Bronchial epithelial cell (primary cell): ENCODE results near the gene CDK14. TPM values are rescaled to one million over a fixed set of nuclear protein-coding genes. Genes with fewer than 3 reads are reported as not detected.
A peak's percentile ranks its signal among the peaks of the same experiment; 100 is the strongest.

Experiments used
- DNase-seq: peaks from one replicate; pipeline ENCODE4 v3.0.0-alpha.2; 2010; ENCODE audit warnings: low read depth
- FAIRE-seq: peaks from 2 replicates; lab custom pipeline; 2011; peaks lifted over from hg19 to GRCh38; lab: Jason Lieb, UNC
- H3K27me3 ChIP-seq: 2 replicates; pipeline ENCODE4 v1.5.1; 2011; ENCODE audit warnings: low read length; ENCODE audit not compliant: control insufficient read depth, insufficient read depth
- H3K36me3 ChIP-seq: 2 replicates; pipeline ENCODE4 v1.5.1; 2011; ENCODE audit warnings: low read length; ENCODE audit not compliant: control insufficient read depth, insufficient read depth
- H3K4me3 ChIP-seq: 2 replicates; pipeline ENCODE4 v1.5.1; 2011; ENCODE audit warnings: mild to moderate bottlenecking, low read depth, low read length, control low read depth
- total RNA-seq: library from RNA; depleted of rRNA; stranded (reverse); fragments of >200 nt; gene quantifications from 2 replicates; pipeline ENCODE4 v1.2.1, GENCODE V29; 2014
- TF ChIP-seq, protein P1 (sequence below): IDR thresholded peaks from 2 replicates; pipeline ENCODE4 v1.5.1; 2011; ENCODE audit warnings: mild to moderate bottlenecking, moderate library complexity, low read length, control low read depth, inconsistent platforms; ENCODE audit not compliant: insufficient read depth, severe bottlenecking

CDK14 gene
- total RNA-seq, 1 donor from 2014 or later, result 8.7 TPM

DNA sequence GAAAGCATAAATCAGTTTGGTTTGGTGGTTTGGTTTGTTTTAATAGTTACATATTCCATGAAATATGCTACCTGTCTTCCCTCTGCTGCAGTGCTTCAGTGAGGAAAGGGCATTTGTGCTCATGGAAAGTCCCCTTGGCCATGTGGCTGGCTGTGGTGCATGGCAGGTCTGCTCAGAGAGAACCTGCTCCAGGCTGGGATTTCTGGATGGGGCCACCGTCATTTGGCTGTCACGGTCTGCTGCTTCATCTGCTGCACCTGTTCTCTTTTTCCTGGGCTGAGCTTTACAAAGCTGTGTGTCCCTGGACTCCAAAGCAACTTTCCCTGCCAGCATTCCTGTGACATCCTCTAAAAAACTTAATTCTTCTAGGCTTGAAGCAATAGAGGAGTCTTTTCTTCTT lies 8.9 kb downstream of the CDK14 start:
- DNase-seq (no peak), FAIRE-seq (no peak)
- TF ChIP-seq, protein P1, sequence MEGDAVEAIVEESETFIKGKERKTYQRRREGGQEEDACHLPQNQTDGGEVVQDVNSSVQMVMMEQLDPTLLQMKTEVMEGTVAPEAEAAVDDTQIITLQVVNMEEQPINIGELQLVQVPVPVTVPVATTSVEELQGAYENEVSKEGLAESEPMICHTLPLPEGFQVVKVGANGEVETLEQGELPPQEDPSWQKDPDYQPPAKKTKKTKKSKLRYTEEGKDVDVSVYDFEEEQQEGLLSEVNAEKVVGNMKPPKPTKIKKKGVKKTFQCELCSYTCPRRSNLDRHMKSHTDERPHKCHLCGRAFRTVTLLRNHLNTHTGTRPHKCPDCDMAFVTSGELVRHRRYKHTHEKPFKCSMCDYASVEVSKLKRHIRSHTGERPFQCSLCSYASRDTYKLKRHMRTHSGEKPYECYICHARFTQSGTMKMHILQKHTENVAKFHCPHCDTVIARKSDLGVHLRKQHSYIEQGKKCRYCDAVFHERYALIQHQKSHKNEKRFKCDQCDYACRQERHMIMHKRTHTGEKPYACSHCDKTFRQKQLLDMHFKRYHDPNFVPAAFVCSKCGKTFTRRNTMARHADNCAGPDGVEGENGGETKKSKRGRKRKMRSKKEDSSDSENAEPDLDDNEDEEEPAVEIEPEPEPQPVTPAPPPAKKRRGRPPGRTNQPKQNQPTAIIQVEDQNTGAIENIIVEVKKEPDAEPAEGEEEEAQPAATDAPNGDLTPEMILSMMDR, result no peak
- Histone ChIP-seq H3K27me3 (no peaks in the 10 kb centered on the region), H3K36me3 (no peaks in the 10 kb centered on the region), H3K4me3 (no peak overlapping the region)

DNA sequence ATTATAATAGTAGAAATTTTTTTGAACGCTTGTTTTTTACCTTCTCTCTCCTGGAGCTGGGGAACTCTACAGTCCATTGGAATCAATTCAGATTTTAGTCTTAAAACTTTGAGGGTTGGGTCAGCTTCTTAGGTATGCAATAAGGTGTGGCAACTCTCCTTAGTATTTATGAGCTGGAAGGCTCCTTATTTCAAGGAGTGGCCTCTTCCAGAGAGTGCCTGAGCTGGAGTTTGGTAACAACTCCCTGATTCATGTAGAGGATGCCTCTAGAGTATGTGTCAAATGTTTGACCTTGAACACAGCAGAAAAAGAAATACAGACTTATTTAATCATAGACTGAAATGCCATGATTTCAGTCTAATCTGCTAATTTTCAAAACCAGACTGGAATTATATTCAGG lies 11.1 kb downstream of the CDK14 start:
- H3K27me3 ChIP-seq, result no peaks in the 10 kb centered on the region
- H3K4me3 ChIP-seq, result no peak overlapping the region
- FAIRE-seq (no peak), DNase-seq (peak; percentile 73)
- TF ChIP-seq, protein P1, result no peak
- H3K36me3 ChIP-seq, result no peaks in the 10 kb centered on the region

DNA sequence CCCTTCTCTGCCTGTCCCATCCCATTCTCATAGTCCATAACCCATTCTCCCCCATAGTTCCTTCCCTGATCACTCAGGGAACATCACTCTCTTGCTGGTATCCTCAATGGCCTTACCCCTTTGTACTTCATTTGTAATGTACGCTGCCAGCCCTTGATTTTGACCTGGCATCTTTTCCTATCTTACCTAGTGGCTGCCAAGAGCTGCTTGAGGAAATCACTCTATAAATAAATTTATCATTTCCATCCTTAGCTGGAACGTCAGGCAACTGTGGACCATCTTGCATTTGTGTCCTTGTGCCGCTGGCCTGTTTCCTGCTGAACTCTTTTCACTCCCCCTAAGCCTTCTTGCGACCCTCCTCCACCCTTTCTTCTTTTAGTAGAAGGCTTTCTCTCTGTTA lies 14.0 kb downstream of the CDK14 start:
- no peak overlapping the region for H3K4me3 ChIP-seq
- TF ChIP-seq, protein P1, result no peak
- no peak for DNase-seq
- no peaks in the 10 kb centered on the region for H3K27me3 ChIP-seq
- H3K36me3 ChIP-seq, result no peaks in the 10 kb centered on the region
- FAIRE-seq, result no peak

DNA sequence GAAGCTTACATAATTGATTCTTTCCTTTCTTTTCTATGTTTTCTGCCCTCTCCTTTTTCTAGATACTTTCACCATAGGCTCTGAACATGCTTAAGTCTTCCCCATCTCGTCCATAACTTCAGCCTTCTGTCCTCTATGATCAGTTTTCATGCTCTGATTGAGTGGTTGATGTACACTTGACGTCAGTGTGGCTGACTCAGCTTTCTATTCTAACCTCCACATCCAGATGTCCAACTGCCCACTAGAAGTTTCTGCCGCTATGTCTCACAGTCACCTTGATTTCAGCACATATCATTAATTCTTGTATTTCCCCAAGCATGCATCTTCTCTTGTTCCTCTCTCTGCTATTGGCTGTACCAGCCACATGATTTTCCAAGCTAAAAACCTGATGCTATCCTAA lies 15.0 kb downstream of the CDK14 start:
- TF ChIP-seq, protein P1, result no peak
- DNase-seq, result no peak
- Histone ChIP-seq H3K36me3 (no peaks in the 10 kb centered on the region), H3K27me3 (no peaks in the 10 kb centered on the region), H3K4me3 (no peak overlapping the region)
- no peak for FAIRE-seq

DNA sequence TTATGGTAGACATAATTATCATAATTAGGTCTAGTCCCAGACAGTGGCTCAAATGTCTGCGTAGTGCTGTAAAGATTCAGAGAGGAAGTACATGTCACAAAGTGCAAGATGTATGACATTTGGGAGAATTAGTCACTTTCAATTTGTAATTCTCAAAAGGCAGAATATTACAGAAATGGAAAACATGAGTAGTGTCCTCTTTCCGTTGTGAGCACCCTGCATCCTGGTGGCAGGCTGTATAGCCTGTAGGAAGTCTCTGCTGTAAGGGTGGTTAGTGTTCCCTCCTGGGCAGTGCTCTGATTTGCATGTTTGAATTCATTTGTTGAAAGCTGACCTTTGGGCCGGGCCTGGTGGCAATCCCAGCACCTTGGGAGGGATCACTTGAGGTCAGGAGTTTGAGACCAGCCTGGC lies 17.0 kb downstream of the CDK14 start:
- no peak for DNase-seq
- FAIRE-seq, result no peak
- TF ChIP-seq, protein P1, result no peak
- Histone ChIP-seq H3K4me3 (no peak overlapping the region), H3K36me3 (no peaks in the 10 kb centered on the region), H3K27me3 (no peaks in the 10 kb centered on the region)

DNA sequence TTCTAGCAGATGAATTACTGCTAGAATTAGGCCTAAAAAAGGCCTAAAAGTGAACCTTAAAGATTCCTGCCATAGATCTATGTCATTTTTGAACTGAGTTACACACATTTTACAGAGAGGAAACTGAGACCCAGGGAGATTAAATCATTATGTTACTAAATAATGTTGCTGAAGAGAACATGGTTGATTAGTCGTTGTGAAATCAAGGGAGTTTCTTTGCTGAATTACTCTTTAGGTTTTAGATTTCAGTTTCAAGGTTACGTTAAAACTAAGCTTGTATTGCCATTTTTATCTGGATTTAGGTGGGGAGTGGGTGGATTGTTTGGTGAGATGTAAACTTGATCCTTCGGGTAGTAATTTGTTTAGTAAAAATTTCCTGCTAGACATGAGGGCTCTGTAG lies 21.3 kb downstream of the CDK14 start:
- TF ChIP-seq, protein P1, result no peak
- DNase-seq (no peak), FAIRE-seq (no peak)
- H3K4me3 ChIP-seq, result no peak overlapping the region
- H3K27me3 ChIP-seq, result no peaks in the 10 kb centered on the region
- H3K36me3 ChIP-seq, result no peaks in the 10 kb centered on the region
